Measurements from ENCODE around the gene TREML4. TPM values are rescaled to one million over a fixed set of nuclear protein-coding genes. Genes with fewer than 3 reads are reported as not detected.
"Not testable (repeated sequence)": the region's sequence is repeated elsewhere in the genome, so short reads cannot be mapped to it uniquely, and the experiment has no call there.

Gene TREML4
- total RNA-seq, 1 donor from 2014 or later, result not detected

GRCh38 chr6:41237128-41237527 is 9.0 kb downstream of the TREML4 start:
- no peaks in the 10 kb centered on the region for H3K27me3 ChIP-seq
- H3K27ac ChIP-seq, result no peak overlapping the region
- no peaks in the 10 kb centered on the region for H3K9me3 ChIP-seq
- H3K4me3 ChIP-seq, result no peak overlapping the region
- intact Hi-C loops (cut with DNase I), result no loop called here
- H3K4me1 ChIP-seq, result no peaks in the 10 kb centered on the region
- no peaks in the 10 kb centered on the region for H3K36me3 ChIP-seq
- no peak for DNase-seq (ENCODE audit: extremely low spot score in 2 of 2)
- no peak for TF ChIP-seq POLR2A (IDR thresholded peaks at IDR 0.05)
- no peak for TF ChIP-seq CTCF (IDR thresholded peaks at IDR 0.05)
- TF ChIP-seq POLR2AphosphoS5 (IDR thresholded peaks at IDR 0.05; ENCODE audit: insufficient read depth in 1 of 2, low read depth in 1 of 2), result no peak

- no peaks in the 10 kb centered on the region for H3K4me1 ChIP-seq
- H3K36me3 ChIP-seq, result no peaks in the 10 kb centered on the region
- TF ChIP-seq CTCF (IDR thresholded peaks at IDR 0.05), result no peak
- TF ChIP-seq POLR2AphosphoS5 (IDR thresholded peaks at IDR 0.05; ENCODE audit: insufficient read depth in 1 of 2, low read depth in 1 of 2), result no peak
- no peak for TF ChIP-seq POLR2A (IDR thresholded peaks at IDR 0.05)
- DNase-seq (ENCODE audit: extremely low spot score in 2 of 2), result no peak
- H3K4me3 ChIP-seq, result no peak overlapping the region
- no peak overlapping the region for H3K27ac ChIP-seq
- intact Hi-C loops (cut with DNase I), result no loop called here
- no peaks in the 10 kb centered on the region for H3K27me3 ChIP-seq
- H3K9me3 ChIP-seq, result no peaks in the 10 kb centered on the region
These were observed 11.5 kb downstream of the TREML4 start for GRCh38 chr6:41239467-41240159.

GRCh38 chr6:41246529-41246928 is 18.4 kb downstream of the TREML4 start:
- H3K36me3 ChIP-seq; intact Hi-C loops (cut with DNase I); H3K27me3 ChIP-seq; H3K9me3 ChIP-seq; H3K27ac ChIP-seq; DNase-seq (ENCODE audit: extremely low spot score in 2 of 2); H3K4me3 ChIP-seq; H3K4me1 ChIP-seq: not testable (repeated sequence)

DNA sequence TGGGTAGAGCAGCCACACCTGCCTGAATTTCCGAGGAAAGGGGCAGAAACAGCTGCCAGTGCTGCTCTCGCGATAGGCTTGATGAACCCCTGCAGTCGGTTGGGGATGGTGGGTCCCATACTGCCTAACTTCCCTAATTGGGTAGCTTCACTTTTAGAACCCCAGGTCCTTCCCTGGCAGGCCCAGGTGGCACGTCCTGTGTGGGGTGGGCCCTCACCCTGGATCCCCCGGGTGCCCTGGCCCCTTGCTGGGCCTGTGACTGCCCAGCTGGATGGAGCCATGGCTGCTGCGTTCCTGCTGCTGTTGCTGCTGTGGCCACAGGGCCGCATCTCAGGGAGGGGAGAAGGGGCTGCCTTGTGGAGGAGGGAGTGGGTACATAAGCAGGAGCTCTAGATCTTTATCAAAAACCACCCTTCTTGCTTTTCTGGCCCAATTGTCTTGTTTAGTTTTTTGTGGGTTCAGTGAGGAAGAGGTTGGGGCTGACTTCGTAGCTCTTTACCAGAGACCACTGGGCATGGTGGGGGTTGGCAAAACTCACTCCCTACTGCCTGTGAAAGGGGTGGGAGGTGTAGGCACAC is 19.2 kb downstream of the TREML4 start:
- no peaks in the 10 kb centered on the region for H3K9me3 ChIP-seq
- no peaks in the 10 kb centered on the region for H3K27me3 ChIP-seq
- no peaks in the 10 kb centered on the region for H3K36me3 ChIP-seq
- no peak for DNase-seq (ENCODE audit: extremely low spot score in 2 of 2)
- H3K4me1 ChIP-seq, result no peaks in the 10 kb centered on the region
- TF ChIP-seq POLR2AphosphoS5 (IDR thresholded peaks at IDR 0.05; ENCODE audit: insufficient read depth in 1 of 2, low read depth in 1 of 2) (no peak), CTCF (IDR thresholded peaks at IDR 0.05) (no peak), POLR2A (IDR thresholded peaks at IDR 0.05) (no peak)
- intact Hi-C loops (cut with DNase I), result no loop called here
- H3K27ac ChIP-seq, result no peak overlapping the region
- H3K4me3 ChIP-seq, result no peak overlapping the region

- Histone ChIP-seq H3K36me3 (no peaks in the 10 kb centered on the region), H3K27ac (no peak overlapping the region), H3K4me1 (no peaks in the 10 kb centered on the region), H3K4me3 (no peak overlapping the region), H3K27me3 (no peaks in the 10 kb centered on the region), H3K9me3 (no peaks in the 10 kb centered on the region)
- no peak for DNase-seq (ENCODE audit: extremely low spot score in 2 of 2)
- intact Hi-C loops (cut with DNase I), result no loop called here
- TF ChIP-seq CTCF (IDR thresholded peaks at IDR 0.05) (no peak), POLR2A (IDR thresholded peaks at IDR 0.05) (no peak), POLR2AphosphoS5 (IDR thresholded peaks at IDR 0.05; ENCODE audit: insufficient read depth in 1 of 2, low read depth in 1 of 2) (no peak)
These were observed 19.9 kb downstream of the TREML4 start for GRCh38 chr6:41247882-41248705.
